ENCODE data around the gene MYOC. TPM values are rescaled to one million over a fixed set of nuclear protein-coding genes. Genes with fewer than 3 reads are reported as not detected.
A peak's percentile ranks its signal among the peaks of the same experiment; 100 is the strongest.
"Not testable (repeated sequence)": the region's sequence is repeated elsewhere in the genome, so short reads cannot be mapped to it uniquely, and the experiment has no call there.

Gene MYOC
- total RNA-seq, 4 donors from 2014 or later, result 52.8 to 403 (median 136) TPM

DNA sequence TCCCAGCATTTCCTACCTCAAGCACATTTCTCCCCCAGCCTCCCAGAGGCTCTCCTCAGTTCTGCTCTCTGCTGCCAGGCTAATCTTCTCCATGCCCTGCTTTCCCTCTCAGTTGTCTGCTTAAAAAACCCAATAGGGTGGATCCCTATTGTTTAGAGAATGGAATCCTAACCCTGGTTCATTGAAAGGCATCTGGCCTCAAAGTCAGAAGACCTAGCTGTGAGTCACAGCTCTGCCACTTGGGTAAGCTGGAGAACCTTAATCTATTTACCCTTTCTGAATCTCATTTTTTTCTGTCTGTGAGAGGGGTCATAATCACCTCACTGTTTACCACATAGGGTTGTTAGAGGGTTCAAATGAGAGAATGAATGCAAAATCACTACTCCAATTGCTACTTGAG is 12.5 kb upstream of the MYOC start:
- TF ChIP-seq EP300 (IDR thresholded peaks at IDR 0.05), result no peak
- TF ChIP-seq POLR2A (IDR thresholded peaks at IDR 0.05), result no peak
- TF ChIP-seq, protein P1, sequence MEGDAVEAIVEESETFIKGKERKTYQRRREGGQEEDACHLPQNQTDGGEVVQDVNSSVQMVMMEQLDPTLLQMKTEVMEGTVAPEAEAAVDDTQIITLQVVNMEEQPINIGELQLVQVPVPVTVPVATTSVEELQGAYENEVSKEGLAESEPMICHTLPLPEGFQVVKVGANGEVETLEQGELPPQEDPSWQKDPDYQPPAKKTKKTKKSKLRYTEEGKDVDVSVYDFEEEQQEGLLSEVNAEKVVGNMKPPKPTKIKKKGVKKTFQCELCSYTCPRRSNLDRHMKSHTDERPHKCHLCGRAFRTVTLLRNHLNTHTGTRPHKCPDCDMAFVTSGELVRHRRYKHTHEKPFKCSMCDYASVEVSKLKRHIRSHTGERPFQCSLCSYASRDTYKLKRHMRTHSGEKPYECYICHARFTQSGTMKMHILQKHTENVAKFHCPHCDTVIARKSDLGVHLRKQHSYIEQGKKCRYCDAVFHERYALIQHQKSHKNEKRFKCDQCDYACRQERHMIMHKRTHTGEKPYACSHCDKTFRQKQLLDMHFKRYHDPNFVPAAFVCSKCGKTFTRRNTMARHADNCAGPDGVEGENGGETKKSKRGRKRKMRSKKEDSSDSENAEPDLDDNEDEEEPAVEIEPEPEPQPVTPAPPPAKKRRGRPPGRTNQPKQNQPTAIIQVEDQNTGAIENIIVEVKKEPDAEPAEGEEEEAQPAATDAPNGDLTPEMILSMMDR (IDR thresholded peaks at IDR 0.05), result no peak
- peaks cover 0 to 21% (median 3%) of the 10 kb centered on the region in 4 donors for H3K4me1 ChIP-seq

GRCh38 chr1:171663854-171664575 is 11.5 kb upstream of the MYOC start:
- Histone ChIP-seq H3K4me1 (peaks cover 0 to 21% (median 3%) of the 10 kb centered on the region in 4 donors), H3K4me3 (no peak overlapping the region), H3K9me3 (no peaks in the 10 kb centered on the region), H3K36me3 (no peaks in the 10 kb centered on the region), H3K27me3 (no peaks in the 10 kb centered on the region), H3K27ac (peak overlapping the region in 3 of 4 donors; percentile 47 to 84 (median 84))
- no peak for DNase-seq (ENCODE audit: low spot score in 2 of 2)
- WGBS, 2 donors, result 67 to 71% methylated on average over 4 of the region's 4 CpGs
- no peak for TF ChIP-seq POLR2A (IDR thresholded peaks at IDR 0.05)
- TF ChIP-seq, protein P1 (IDR thresholded peaks at IDR 0.05), result no peak
- TF ChIP-seq EP300 (IDR thresholded peaks at IDR 0.05), result no peak

More for the DNA sequence above, 12.5 kb upstream of the MYOC start:
- DNase-seq (ENCODE audit: low spot score in 2 of 2), result no peak
- Histone ChIP-seq H3K9me3 (no peaks in the 10 kb centered on the region), H3K27ac (peak overlapping the region in 2 of 4 donors; percentile 84), H3K4me3 (no peak overlapping the region), H3K36me3 (no peaks in the 10 kb centered on the region), H3K27me3 (no peaks in the 10 kb centered on the region)

DNA sequence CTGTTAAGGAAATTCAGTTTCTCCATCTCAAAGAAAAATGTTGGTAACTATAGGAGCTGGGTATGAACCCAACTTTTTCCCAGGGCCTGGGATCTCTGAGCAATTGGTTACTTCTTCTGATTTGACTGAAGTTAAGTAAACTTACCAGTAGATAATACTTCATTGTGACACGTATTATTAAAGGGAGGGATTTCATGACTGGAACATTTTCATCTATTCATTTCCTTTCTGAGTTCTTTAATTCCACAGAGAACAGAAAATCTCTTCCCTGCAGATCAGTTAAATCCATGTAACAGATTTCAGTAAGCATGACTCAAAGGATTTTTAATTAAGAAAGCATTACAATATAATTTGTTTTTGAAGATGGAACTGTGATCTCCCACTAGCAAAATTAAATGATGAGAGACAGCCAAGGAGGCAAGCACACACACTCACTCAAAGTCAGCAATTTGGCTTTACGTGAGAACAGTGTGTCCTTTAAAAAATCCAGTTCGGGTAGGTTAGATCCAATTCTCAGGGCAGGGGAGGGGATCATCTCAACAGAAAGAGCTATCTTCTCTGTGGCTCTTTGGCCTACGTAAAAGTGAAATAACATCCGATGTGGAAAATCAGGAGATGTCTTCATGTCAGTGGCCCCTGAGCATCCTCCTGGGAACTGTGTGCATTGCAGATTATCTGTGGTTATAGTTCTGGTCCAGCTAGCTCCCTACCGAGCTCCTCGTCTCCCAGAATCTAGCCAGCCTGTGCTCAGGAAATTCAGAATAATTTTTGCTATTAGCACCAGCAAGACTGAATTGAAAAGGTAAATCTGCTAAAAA is 10.8 kb upstream of the MYOC start:
- Histone ChIP-seq H3K27me3 (no peaks in the 10 kb centered on the region), H3K27ac (peak overlapping the region; percentile 42 to 84 (median 68)), H3K4me3 (no peak overlapping the region), H3K36me3 (no peaks in the 10 kb centered on the region), H3K4me1 (peaks cover 0 to 21% (median 3%) of the 10 kb centered on the region in 4 donors), H3K9me3 (no peaks in the 10 kb centered on the region)
- DNase-seq (ENCODE audit: low spot score in 2 of 2), result peak in 1 of 2 donors; percentile 61
- no peak for TF ChIP-seq POLR2A (IDR thresholded peaks at IDR 0.05)
- TF ChIP-seq EP300 (IDR thresholded peaks at IDR 0.05), result peak in 1 of 2 donors; percentile 64
- WGBS, 2 donors, result 42 to 53% methylated on average over 7 of the region's 7 CpGs

DNA sequence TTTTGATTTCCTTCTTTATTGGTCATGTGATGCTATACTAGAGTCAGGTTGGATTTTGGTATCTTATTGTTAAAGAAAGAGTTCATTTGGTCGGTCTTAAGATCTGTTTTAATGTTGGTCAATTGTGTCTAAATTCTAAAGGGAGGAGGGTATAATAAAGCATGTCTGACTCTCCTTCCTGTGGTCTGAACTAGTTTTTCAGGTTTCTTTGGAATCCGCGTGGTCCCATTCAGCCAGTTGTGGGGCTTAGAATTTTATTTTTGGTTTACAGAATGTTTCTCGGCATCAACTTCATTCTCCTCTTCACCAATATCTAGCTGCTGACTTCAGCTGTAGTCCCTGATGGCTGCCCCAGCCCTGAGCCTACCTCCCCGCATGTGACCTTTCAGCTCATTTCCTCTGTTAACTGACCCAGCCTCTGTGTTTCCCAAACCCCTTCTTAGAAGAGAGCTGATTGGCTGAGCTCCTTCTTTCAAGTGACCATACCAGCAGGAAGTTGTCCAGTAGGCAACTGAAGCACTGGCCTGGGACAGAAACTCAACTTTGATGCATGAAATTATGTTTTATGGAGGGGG is 8.7 kb upstream of the MYOC start:
- TF ChIP-seq EP300 (IDR thresholded peaks at IDR 0.05) (no peak), POLR2A (IDR thresholded peaks at IDR 0.05) (no peak)
- TF ChIP-seq, protein P1 (IDR thresholded peaks at IDR 0.05), result no peak
- peak overlapping the region in 1 of 4 donors; percentile 84 for H3K27ac ChIP-seq
- H3K4me3 ChIP-seq, result no peak overlapping the region
- H3K4me1 ChIP-seq, result peaks cover 0 to 21% (median 3%) of the 10 kb centered on the region in 4 donors
- H3K9me3 ChIP-seq, result no peaks in the 10 kb centered on the region
- H3K36me3 ChIP-seq, result no peaks in the 10 kb centered on the region
- no peaks in the 10 kb centered on the region for H3K27me3 ChIP-seq
- no peak for DNase-seq (ENCODE audit: low spot score in 2 of 2)
- 90 to 94% methylated on average over 5 of the region's 5 CpGs for WGBS, 2 donors

DNA sequence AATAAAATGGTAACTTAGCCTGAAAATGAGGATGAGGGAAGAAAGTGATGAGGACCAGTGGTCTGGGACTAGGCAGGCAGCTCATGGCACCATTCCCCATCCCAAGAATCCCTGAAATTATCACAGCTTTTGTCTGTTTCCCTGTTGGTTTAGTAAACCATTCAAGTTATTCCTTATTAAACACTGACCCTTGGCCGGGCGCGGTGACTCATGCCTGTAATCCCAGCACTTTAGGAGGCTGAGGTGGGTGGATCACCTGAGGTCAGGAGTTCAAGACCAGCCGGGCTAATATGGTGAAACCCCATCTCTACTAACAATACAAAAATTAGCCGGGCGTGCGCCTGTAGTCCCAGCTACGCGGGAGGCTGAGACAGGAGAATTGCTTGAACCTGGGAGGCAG is 3.7 kb upstream of the MYOC start:
- not testable (repeated sequence) for H3K4me3 ChIP-seq; H3K27me3 ChIP-seq; H3K9me3 ChIP-seq; DNase-seq (ENCODE audit: low spot score in 2 of 2); H3K36me3 ChIP-seq
- Histone ChIP-seq H3K4me1 (peaks cover 0 to 29% (median 20%) of the 10 kb centered on the region in 4 donors), H3K27ac (peak overlapping the region in 3 of 4 donors; percentile 56 to 87 (median 86))
- WGBS, 2 donors, result 92 to 97% methylated on average over 9 of the region's 9 CpGs

All from tibial nerve (tissue), 4 donors.